ENCODE measurements around the gene FCMR. TPM values are rescaled to one million over a fixed set of nuclear protein-coding genes. Genes with fewer than 3 reads are reported as not detected.
"Not testable (repeated sequence)": the region's sequence is repeated elsewhere in the genome, so short reads cannot be mapped to it uniquely, and the experiment has no call there.

Gene FCMR
- polyA plus RNA-seq, 4 donors = 1.1 to 6.9 (median 2.6) TPM

GRCh38 chr1:206924592-206925105 is 2.9 kb upstream of the FCMR start:
- FAIRE-seq (no peak), DNase-seq (no peak)
- Histone ChIP-seq H3K27ac (ENCODE audit: low read depth in 1 of 3, low read length in 2 of 3) (peak overlapping the region; percentile 50 to 94 (median 82)), H3K4me3 (ENCODE audit: low read depth in 1 of 3, low read length in 3 of 3) (no peak overlapping the region), H3K9me3 (ENCODE audit: control insufficient read depth in 2 of 2, insufficient read depth in 1 of 2, low read depth in 1 of 2, low read length in 1 of 2) (no peaks in the 10 kb centered on the region), H3K27me3 (ENCODE audit: control insufficient read depth in 3 of 3, insufficient read depth in 3 of 3, low read length in 3 of 3) (no peaks in the 10 kb centered on the region), H3K36me3 (ENCODE audit: control insufficient read depth in 3 of 3, insufficient read depth in 2 of 3, low read depth in 1 of 3, low read length in 3 of 3) (peaks cover 0 to 3% (median 0%) of the 10 kb centered on the region in 3 donors), H3K4me1 (ENCODE audit: control insufficient read depth in 3 of 3, insufficient read depth in 2 of 3, low read depth in 1 of 3, low read length in 2 of 3) (peaks cover 0 to 61% (median 5%) of the 10 kb centered on the region in 3 donors)
- 69 to 78% (median 73%) methylated on average over 8 of the region's 8 CpGs for WGBS, 3 donors

- H3K9me3 ChIP-seq (ENCODE audit: control insufficient read depth in 2 of 2, insufficient read depth in 1 of 2, low read depth in 1 of 2, low read length in 1 of 2); DNase-seq; H3K36me3 ChIP-seq (ENCODE audit: control insufficient read depth in 3 of 3, insufficient read depth in 2 of 3, low read depth in 1 of 3, low read length in 3 of 3); H3K4me3 ChIP-seq (ENCODE audit: low read depth in 1 of 3, low read length in 3 of 3); H3K27me3 ChIP-seq (ENCODE audit: control insufficient read depth in 3 of 3, insufficient read depth in 3 of 3, low read length in 3 of 3); FAIRE-seq: not testable (repeated sequence)
- Histone ChIP-seq H3K27ac (ENCODE audit: low read depth in 1 of 3, low read length in 2 of 3) (peak overlapping the region in 2 of 3 donors; percentile 50 to 82), H3K4me1 (ENCODE audit: control insufficient read depth in 3 of 3, insufficient read depth in 2 of 3, low read depth in 1 of 3, low read length in 2 of 3) (peaks cover 0 to 61% (median 5%) of the 10 kb centered on the region in 3 donors)
- 95 to 96% (median 96%) methylated on average over 4 of the region's 4 CpGs for WGBS, 3 donors
Measured at GRCh38 chr1:206923961-206924557, 2.3 kb upstream of the FCMR start.

- no peak for FAIRE-seq
- H3K27ac ChIP-seq (ENCODE audit: low read depth in 1 of 3, low read length in 2 of 3) = peak overlapping the region; percentile 14 to 81 (median 61)
- DNase-seq = peak in 1 of 2 donors; percentile 59
Measured at GRCh38 chr1:206923009-206923960, 1.5 kb upstream of the FCMR start.

GRCh38 chr1:206922524-206922923 is 783 bp upstream of the FCMR start:
- 50 to 79% (median 57%) methylated on average over 1 of the region's 1 CpG for whole genome bisulfite sequencing, 3 donors
- Histone ChIP-seq H3K9me3 (ENCODE audit: control insufficient read depth in 2 of 2, insufficient read depth in 1 of 2, low read depth in 1 of 2, low read length in 1 of 2) (no peaks in the 10 kb centered on the region), H3K4me3 (ENCODE audit: low read depth in 1 of 3, low read length in 3 of 3) (no peak overlapping the region), H3K27ac (ENCODE audit: low read depth in 1 of 3, low read length in 2 of 3) (peak overlapping the region; percentile 61 to 81 (median 72)), H3K4me1 (ENCODE audit: control insufficient read depth in 3 of 3, insufficient read depth in 2 of 3, low read depth in 1 of 3, low read length in 2 of 3) (peaks cover 0 to 48% (median 0%) of the 10 kb centered on the region in 3 donors), H3K27me3 (ENCODE audit: control insufficient read depth in 3 of 3, insufficient read depth in 3 of 3, low read length in 3 of 3) (no peaks in the 10 kb centered on the region), H3K36me3 (ENCODE audit: control insufficient read depth in 3 of 3, insufficient read depth in 2 of 3, low read depth in 1 of 3, low read length in 3 of 3) (no peaks in the 10 kb centered on the region)
- DNase-seq (no peak), FAIRE-seq (no peak)

More at GRCh38 chr1:206923009-206923960, 1.5 kb upstream of the FCMR start:
- Histone ChIP-seq H3K36me3 (ENCODE audit: control insufficient read depth in 3 of 3, insufficient read depth in 2 of 3, low read depth in 1 of 3, low read length in 3 of 3) (no peaks in the 10 kb centered on the region), H3K4me1 (ENCODE audit: control insufficient read depth in 3 of 3, insufficient read depth in 2 of 3, low read depth in 1 of 3, low read length in 2 of 3) (peaks cover 0 to 56% (median 5%) of the 10 kb centered on the region in 3 donors), H3K4me3 (ENCODE audit: low read depth in 1 of 3, low read length in 3 of 3) (no peak overlapping the region), H3K9me3 (ENCODE audit: control insufficient read depth in 2 of 2, insufficient read depth in 1 of 2, low read depth in 1 of 2, low read length in 1 of 2) (no peaks in the 10 kb centered on the region), H3K27me3 (ENCODE audit: control insufficient read depth in 3 of 3, insufficient read depth in 3 of 3, low read length in 3 of 3) (no peaks in the 10 kb centered on the region)
- 59 to 71% (median 63%) methylated on average over 12 of the region's 12 CpGs for WGBS, 3 donors

GRCh38 chr1:206918076-206918475 is 3.7 kb downstream of the FCMR start:
- H3K36me3 ChIP-seq (ENCODE audit: control insufficient read depth in 3 of 3, insufficient read depth in 2 of 3, low read depth in 1 of 3, low read length in 3 of 3) = no peaks in the 10 kb centered on the region
- no peaks in the 10 kb centered on the region for H3K9me3 ChIP-seq (ENCODE audit: control insufficient read depth in 2 of 2, insufficient read depth in 1 of 2, low read depth in 1 of 2, low read length in 1 of 2)
- peaks cover 0 to 17% (median 0%) of the 10 kb centered on the region in 3 donors for H3K4me1 ChIP-seq (ENCODE audit: control insufficient read depth in 3 of 3, insufficient read depth in 2 of 3, low read depth in 1 of 3, low read length in 2 of 3)
- no peak overlapping the region for H3K27ac ChIP-seq (ENCODE audit: low read depth in 1 of 3, low read length in 2 of 3)
- DNase-seq = no peak
- no peaks in the 10 kb centered on the region for H3K27me3 ChIP-seq (ENCODE audit: control insufficient read depth in 3 of 3, insufficient read depth in 3 of 3, low read length in 3 of 3)
- H3K4me3 ChIP-seq (ENCODE audit: low read depth in 1 of 3, low read length in 3 of 3) = no peak overlapping the region
- WGBS, 3 donors = 74 to 88% (median 84%) methylated on average over 3 of the region's 3 CpGs
- FAIRE-seq = no peak

GRCh38 chr1:206916000-206916709 is 5.6 kb downstream of the FCMR start:
- no peaks in the 10 kb centered on the region for H3K27me3 ChIP-seq (ENCODE audit: control insufficient read depth in 3 of 3, insufficient read depth in 3 of 3, low read length in 3 of 3)
- no peaks in the 10 kb centered on the region for H3K9me3 ChIP-seq (ENCODE audit: control insufficient read depth in 2 of 2, insufficient read depth in 1 of 2, low read depth in 1 of 2, low read length in 1 of 2)
- FAIRE-seq (no peak), DNase-seq (no peak)
- H3K4me3 ChIP-seq (ENCODE audit: low read depth in 1 of 3, low read length in 3 of 3) = no peak overlapping the region
- H3K36me3 ChIP-seq (ENCODE audit: control insufficient read depth in 3 of 3, insufficient read depth in 2 of 3, low read depth in 1 of 3, low read length in 3 of 3) = no peaks in the 10 kb centered on the region
- WGBS, 3 donors = 72 to 91% (median 86%) methylated on average over 8 of the region's 8 CpGs
- no peak overlapping the region for H3K27ac ChIP-seq (ENCODE audit: low read depth in 1 of 3, low read length in 2 of 3)
- H3K4me1 ChIP-seq (ENCODE audit: control insufficient read depth in 3 of 3, insufficient read depth in 2 of 3, low read depth in 1 of 3, low read length in 2 of 3) = peaks cover 0 to 14% (median 0%) of the 10 kb centered on the region in 3 donors

GRCh38 chr1:206915030-206915735 is 6.6 kb downstream of the FCMR start:
- Histone ChIP-seq H3K9me3 (ENCODE audit: control insufficient read depth in 2 of 2, insufficient read depth in 1 of 2, low read depth in 1 of 2, low read length in 1 of 2) (no peaks in the 10 kb centered on the region), H3K4me1 (ENCODE audit: control insufficient read depth in 3 of 3, insufficient read depth in 2 of 3, low read depth in 1 of 3, low read length in 2 of 3) (peaks cover 0 to 18% (median 0%) of the 10 kb centered on the region in 3 donors), H3K27me3 (ENCODE audit: control insufficient read depth in 3 of 3, insufficient read depth in 3 of 3, low read length in 3 of 3) (no peaks in the 10 kb centered on the region), H3K36me3 (ENCODE audit: control insufficient read depth in 3 of 3, insufficient read depth in 2 of 3, low read depth in 1 of 3, low read length in 3 of 3) (no peaks in the 10 kb centered on the region), H3K4me3 (ENCODE audit: low read depth in 1 of 3, low read length in 3 of 3) (no peak overlapping the region), H3K27ac (ENCODE audit: low read depth in 1 of 3, low read length in 2 of 3) (no peak overlapping the region)
- FAIRE-seq = no peak
- 86 to 90% (median 89%) methylated on average over 15 of the region's 15 CpGs for WGBS, 3 donors
- no peak for DNase-seq

Data from small intestine (tissue), 7 donors.